OCI-LY7 (cell line): Measurements from ENCODE around the gene NFIX. TPM values are rescaled to one million over a fixed set of nuclear protein-coding genes. Genes with fewer than 3 reads are reported as not detected.
A peak's percentile ranks its signal among the peaks of the same experiment; 100 is the strongest.
"Not testable (repeated sequence)": the region's sequence is repeated elsewhere in the genome, so short reads cannot be mapped to it uniquely, and the experiment has no call there.

ENCODE experiments used
- BruUV-seq: library from RNA; stranded (reverse); fragments of 400-500 nt; replicated peaks from 2 replicates; lab custom pipeline; 2021; lab: Mats Ljungman, UMichigan
- CTCF ChIA-PET: fragments of 300-600 bp; sonication (Branson Sonifier 250); formaldehyde crosslinking; loops from one replicate; lab custom pipeline; 2022; ENCODE audit warnings: antibody characterized with exemption; ENCODE audit not compliant: unreplicated experiment; lab: Charles Lee
- POLR2A ChIA-PET: fragments of 300-600 bp; sonication (Branson Sonifier 250); formaldehyde crosslinking; loops from one replicate; lab custom pipeline; 2022; ENCODE audit warnings: antibody characterized with exemption; lab: Charles Lee
- DNase-seq: peaks from one replicate; pipeline ENCODE4 v3.0.0-alpha.2; 2015; ENCODE audit warnings: low spot score
- H2AFZ ChIP-seq: fragments of 200-600 bp; sonication (generic), shearing (Covaris generic); 2 replicates; pipeline ENCODE4 v1.6.1; 2014; ENCODE audit warnings: mild to moderate bottlenecking, antibody characterized with exemption, low read length, moderate library complexity
- H3K27ac ChIP-seq: fragments of 200-600 bp; sonication (generic); 2 replicates; pipeline ENCODE4 v1.5.1; 2014; ENCODE audit warnings: mixed run types, low read depth, mild to moderate bottlenecking, moderate library complexity, low read length, inconsistent platforms; ENCODE audit not compliant: poor library complexity, severe bottlenecking
- H3K36me3 ChIP-seq: fragments of 200-600 bp; sonication (generic); 2 replicates; pipeline ENCODE4 v1.6.1; 2014; ENCODE audit warnings: mild to moderate bottlenecking, antibody characterized with exemption, low read length, moderate library complexity, mixed read lengths; ENCODE audit not compliant: insufficient read depth
- H3K4me1 ChIP-seq: fragments of 200-600 bp; sonication (generic); 2 replicates; pipeline ENCODE4 v1.5.1; 2014; ENCODE audit warnings: mild to moderate bottlenecking, low read length; ENCODE audit not compliant: insufficient read depth, poor library complexity, severe bottlenecking
- H3K4me2 ChIP-seq: fragments of 200-600 bp; sonication (generic); 2 replicates; pipeline ENCODE4 v1.6.1; 2014; ENCODE audit warnings: mild to moderate bottlenecking, low read length
- H3K4me3 ChIP-seq: fragments of 200-600 bp; sonication (generic); 2 replicates; pipeline ENCODE4 v1.5.1; 2014; ENCODE audit warnings: mild to moderate bottlenecking, low read depth, low read length; ENCODE audit not compliant: poor library complexity, severe bottlenecking
- H3K79me2 ChIP-seq: fragments of 200-600 bp; sonication (generic); 2 replicates; pipeline ENCODE4 v1.6.1; 2016; ENCODE audit warnings: low read depth, mild to moderate bottlenecking, low read length, moderate library complexity, mixed read lengths; ENCODE audit not compliant: insufficient read depth
- H3K9me2 ChIP-seq: fragments of 200-600 bp; sonication (generic); 2 replicates; pipeline ENCODE4 v1.6.1; 2016; ENCODE audit warnings: mild to moderate bottlenecking, low read length, mixed read lengths; ENCODE audit not compliant: insufficient read depth
- H3K9me3 ChIP-seq: fragments of 200-600 bp; sonication (generic); 2 replicates; pipeline ENCODE4 v1.6.1; 2014; ENCODE audit warnings: mild to moderate bottlenecking, mixed run types, low read length, mixed read lengths
- H4K20me1 ChIP-seq: fragments of 200-600 bp; sonication (generic); 2 replicates; pipeline ENCODE4 v1.6.1; 2014; ENCODE audit warnings: mild to moderate bottlenecking, antibody characterized with exemption, low read length, moderate library complexity, mixed read lengths; ENCODE audit not compliant: insufficient read depth
- EZH2phosphoT487 ChIP-seq: fragments of 200-600 bp; sonication (generic); IDR thresholded peaks from 2 replicates; pipeline ENCODE4 v1.6.1; 2018; ENCODE audit warnings: low read depth, borderline replicate concordance, mild to moderate bottlenecking, mixed run types, antibody characterized with exemption, low read length, moderate library complexity, mixed read lengths
- intact Hi-C: fragments of 100-400 bp; cut with micrococcal nuclease; formaldehyde crosslinking; loops from one replicate; pipeline ENCODE4 v1.10.0; 2022; ENCODE audit not compliant: unreplicated experiment
- total RNA-seq, 2 experiments: library from RNA; depleted of rRNA in 1 of 2; stranded (reverse); fragments of >200 nt in 1 of 2; shearing (Covaris generic) in 1 of 2; gene quantifications; 2 replicates each; pipeline ENCODE4 v1.2.3, GENCODE V29; 2014 to 2022
- TF ChIP-seq, protein P1 (sequence below): fragments of 200-600 bp; sonication (generic); conservative IDR thresholded peaks from 2 replicates; pipeline ENCODE4 v1.5.1; 2014; ENCODE audit warnings: mild to moderate bottlenecking, antibody characterized with exemption, low read length, moderate library complexity, mixed read lengths

The NFIX gene
- total RNA-seq, 2 experiments from 2014 or later, result 0.16 to 0.72 TPM

DNA sequence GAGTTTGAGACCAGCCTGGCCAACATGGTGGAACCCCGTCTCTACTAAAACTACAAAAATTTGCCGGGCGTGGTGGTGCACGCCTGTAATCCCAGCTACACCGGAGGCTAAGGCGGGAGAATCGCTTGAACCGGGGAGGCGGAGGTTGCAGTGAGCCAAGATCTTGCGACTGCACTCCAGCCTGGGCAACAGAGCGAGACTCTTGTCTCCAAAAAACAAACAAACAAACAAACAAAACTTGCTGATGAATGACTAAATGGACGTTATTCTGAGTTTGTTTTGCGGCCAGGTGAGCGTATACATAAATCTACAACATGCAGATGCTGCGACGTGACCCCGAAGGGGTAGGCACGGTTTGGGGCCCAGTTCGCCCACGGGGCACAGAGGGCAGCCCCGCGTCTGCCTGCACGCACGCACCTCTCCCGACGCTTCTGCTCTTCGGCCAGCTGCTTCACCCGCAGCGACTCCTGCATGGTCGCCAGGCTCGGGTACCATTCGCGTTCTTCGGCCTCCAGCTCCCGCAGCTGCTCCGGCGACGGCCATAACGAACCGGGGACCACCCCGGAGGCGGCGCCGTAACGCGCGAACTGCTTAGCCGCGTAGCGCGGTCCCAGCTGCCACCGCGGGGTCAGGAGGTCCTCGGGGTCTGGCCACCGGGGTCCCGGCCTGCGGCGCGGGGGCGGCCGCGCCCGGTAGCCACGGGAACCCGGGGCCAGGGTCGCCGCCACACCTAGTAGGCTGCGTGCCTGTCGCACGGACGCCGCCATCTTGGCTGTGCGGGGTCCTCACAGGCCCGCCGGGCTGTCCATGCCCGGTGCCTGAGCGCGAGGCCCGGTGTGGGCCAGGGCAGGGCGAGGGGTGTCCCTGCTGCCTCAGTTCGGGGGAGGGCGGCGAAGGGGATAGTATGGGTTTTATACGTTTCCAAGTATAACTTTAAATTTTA, 38.6 kb upstream of the NFIX start, which contains the start of gene GADD45GIP1:
Gene GADD45GIP1, minus strand, starts transcription at position 778 of the 943 bp plus-strand sequence. Its CDS starts 11 bp downstream, at position 767.
- Histone ChIP-seq H3K9me2 (no peaks in the 10 kb centered on the region), H3K9me3 (no peaks in the 10 kb centered on the region), H3K27ac (peak within 1 kb of the TSS; percentile 84), H3K4me2 (peak within 1 kb of the TSS; percentile 56), H3K36me3 (peaks cover 36% of the 10 kb centered on the region), H2AFZ (peak within 1 kb of the TSS; percentile 79), H3K4me3 (peak within 1 kb of the TSS; percentile 78), H3K79me2 (peaks cover 35% of the 10 kb centered on the region; the same call in 1 of the 2 replicates), H4K20me1 (no peaks in the 10 kb centered on the region), H3K4me1 (peaks cover 38% of the 10 kb centered on the region)
- no TSS peak for BruUV-seq
- DNase-seq, result peak; percentile 86
- CTCF ChIA-PET, result no interaction called here
- intact Hi-C loops, result loop anchor here (5.0 kb wide), 1 partner anchor 64 kb away; the partner anchor contains the start of gene GCDH
- POLR2A ChIA-PET, result interaction anchor here (0.9 kb wide), 1 partner anchor 10 kb away, joined by 4 read pairs; no protein-coding TSS in a partner anchor
- no peak for TF ChIP-seq EZH2phosphoT487
- TF ChIP-seq, protein P1, sequence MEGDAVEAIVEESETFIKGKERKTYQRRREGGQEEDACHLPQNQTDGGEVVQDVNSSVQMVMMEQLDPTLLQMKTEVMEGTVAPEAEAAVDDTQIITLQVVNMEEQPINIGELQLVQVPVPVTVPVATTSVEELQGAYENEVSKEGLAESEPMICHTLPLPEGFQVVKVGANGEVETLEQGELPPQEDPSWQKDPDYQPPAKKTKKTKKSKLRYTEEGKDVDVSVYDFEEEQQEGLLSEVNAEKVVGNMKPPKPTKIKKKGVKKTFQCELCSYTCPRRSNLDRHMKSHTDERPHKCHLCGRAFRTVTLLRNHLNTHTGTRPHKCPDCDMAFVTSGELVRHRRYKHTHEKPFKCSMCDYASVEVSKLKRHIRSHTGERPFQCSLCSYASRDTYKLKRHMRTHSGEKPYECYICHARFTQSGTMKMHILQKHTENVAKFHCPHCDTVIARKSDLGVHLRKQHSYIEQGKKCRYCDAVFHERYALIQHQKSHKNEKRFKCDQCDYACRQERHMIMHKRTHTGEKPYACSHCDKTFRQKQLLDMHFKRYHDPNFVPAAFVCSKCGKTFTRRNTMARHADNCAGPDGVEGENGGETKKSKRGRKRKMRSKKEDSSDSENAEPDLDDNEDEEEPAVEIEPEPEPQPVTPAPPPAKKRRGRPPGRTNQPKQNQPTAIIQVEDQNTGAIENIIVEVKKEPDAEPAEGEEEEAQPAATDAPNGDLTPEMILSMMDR, result no peak

DNA sequence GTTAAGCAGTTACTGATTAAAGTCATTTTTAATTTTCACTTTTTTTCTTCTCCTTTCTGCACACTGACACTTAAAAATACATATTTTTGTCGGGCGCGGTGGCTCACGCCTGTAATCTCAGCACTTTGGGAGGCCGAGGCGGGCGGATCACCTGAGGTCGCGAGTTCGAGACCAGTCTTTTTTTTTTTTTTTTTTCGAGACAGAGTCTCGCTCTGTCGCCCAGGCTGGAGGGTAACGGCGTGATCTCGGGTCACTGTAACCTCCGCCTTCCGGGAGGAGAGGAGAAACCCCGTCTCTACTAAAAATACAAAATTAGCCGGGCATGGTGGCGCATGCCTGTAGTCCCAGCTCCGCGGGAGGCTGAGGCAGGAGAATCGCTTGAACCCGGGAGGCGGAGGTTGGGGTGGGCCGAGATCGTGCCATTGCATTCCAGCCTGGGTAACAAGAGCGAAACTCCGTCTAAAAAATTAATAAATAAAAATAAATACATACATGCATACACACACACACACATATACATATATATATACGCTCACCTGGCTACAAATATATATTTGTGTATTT, 37.8 kb upstream of the NFIX start:
- H3K27ac ChIP-seq, result peak overlapping the region; percentile 84
- BruUV-seq, H3K9me2 ChIP-seq, H3K9me3 ChIP-seq, H4K20me1 ChIP-seq, CTCF ChIA-PET: not testable (repeated sequence)
- peak overlapping the region; percentile 78 for H3K4me3 ChIP-seq
- peak; percentile 71 for DNase-seq
- intact Hi-C loops, result loop anchor here (5.0 kb wide), 1 partner anchor 65 kb away; the partner anchor contains the start of gene GCDH
- peak overlapping the region; percentile 79 for H2AFZ ChIP-seq
- H3K4me1 ChIP-seq, result peaks cover 38% of the 10 kb centered on the region
- H3K79me2 ChIP-seq, result peaks cover 35% of the 10 kb centered on the region; the same call in 1 of the 2 replicates
- peak overlapping the region; percentile 56 for H3K4me2 ChIP-seq
- H3K36me3 ChIP-seq, result peaks cover 28% of the 10 kb centered on the region
- POLR2A ChIA-PET, result interaction anchor here (0.7 kb wide), 1 partner anchor 111 kb away, joined by 6 read pairs; no protein-coding TSS in a partner anchor

DNA sequence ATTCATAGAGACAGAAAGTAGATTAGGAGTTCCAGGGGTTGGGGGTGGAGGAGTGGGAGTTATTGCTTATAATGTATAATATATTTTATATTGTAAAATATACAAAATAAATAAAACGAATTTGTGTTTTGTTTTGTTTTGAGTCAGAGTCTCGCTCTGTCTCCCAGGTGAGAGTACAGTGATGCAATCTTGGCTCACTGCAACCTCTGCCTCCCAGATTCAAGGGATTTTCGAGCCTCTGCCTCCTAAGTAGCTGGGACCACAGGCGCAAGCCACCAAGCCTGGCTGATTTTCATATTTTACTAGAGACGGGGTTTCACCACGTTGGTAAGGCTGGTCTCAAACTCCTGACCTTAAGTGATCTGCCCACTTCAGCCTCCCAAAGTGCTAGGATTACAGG, 35.8 kb upstream of the NFIX start:
- Histone ChIP-seq H4K20me1 (no peaks in the 10 kb centered on the region), H3K36me3 (peaks cover 9% of the 10 kb centered on the region; the same call in 1 of the 2 replicates), H3K79me2 (peaks cover 33% of the 10 kb centered on the region; the same call in 1 of the 2 replicates), H3K9me3 (no peaks in the 10 kb centered on the region), H3K4me1 (peaks cover 24% of the 10 kb centered on the region), H3K27ac (no peak overlapping the region), H2AFZ (no peak overlapping the region), H3K4me3 (no peak overlapping the region), H3K4me2 (no peak overlapping the region), H3K9me2 (no peaks in the 10 kb centered on the region)
- POLR2A ChIA-PET, result no interaction called here
- no peak for TF ChIP-seq EZH2phosphoT487
- TF ChIP-seq, protein P1, result no peak
- CTCF ChIA-PET, result no interaction called here
- no peak for DNase-seq
- no TSS peak for BruUV-seq
- intact Hi-C loops, result loop anchor here (5.0 kb wide), 1 partner anchor 67 kb away; the partner anchor contains the start of gene GCDH
